HG03139 (cell line): ENCODE measurements around the gene UCK1.

Experiments used
- ATAC-seq: cut with Tn5 transposase; IDR thresholded peaks from one replicate; pipeline ENCODE4 v1.9.1; 2021; ENCODE audit not compliant: unreplicated experiment

The UCK1 gene

GRCh38 chr9:131499254-131499767 lies 31.8 kb downstream of the UCK1 start:
- ATAC-seq = no peak

DNA sequence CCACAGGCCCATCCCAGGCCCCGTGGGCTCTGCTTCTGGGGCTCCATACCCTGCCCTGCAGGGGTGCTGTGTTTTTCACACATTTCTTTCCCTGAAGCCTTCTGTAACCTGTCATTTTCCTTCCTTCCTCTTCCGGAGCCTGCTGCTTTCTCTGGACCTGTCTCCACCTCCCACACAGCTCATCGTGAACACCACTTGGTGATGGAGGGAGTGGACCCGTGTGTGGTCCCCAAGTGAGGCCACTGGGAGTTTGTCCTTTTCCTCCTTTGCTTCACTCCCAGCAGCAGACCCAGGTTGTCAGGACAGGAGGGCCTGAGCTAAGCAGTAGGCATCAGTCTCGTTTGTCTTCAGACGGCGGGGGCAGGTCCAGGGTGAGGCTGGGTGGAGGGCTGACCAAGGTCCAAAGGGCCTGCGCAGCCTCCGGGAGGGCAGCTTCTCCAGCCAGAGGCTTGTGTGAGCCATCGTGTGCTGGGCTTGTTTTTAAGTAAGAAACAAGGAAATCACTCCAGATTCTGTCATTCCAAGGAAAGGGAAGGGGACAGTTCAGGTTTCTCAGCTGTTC lies 34.1 kb downstream of the UCK1 start:
- ATAC-seq = no peak

DNA sequence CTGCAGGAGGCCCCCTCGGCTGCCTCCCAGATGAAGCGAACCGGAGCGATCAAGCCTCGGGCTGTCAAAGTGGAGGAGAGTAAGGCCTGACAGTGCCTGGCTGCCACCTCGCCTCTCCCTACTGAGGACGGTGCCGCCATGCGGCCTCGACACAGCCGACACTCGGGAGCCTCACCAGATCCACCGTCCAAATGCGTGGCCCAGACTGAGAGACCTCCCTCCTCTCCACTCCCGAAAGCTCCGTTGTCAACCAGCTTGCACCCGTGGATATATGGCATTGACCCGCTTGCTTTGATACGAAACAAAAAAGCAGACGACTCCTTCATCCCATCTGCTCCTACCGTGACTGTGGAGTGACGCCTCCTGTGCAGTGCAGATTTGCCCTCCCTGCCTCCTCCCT lies 35.3 kb downstream of the UCK1 start:
- no peak for ATAC-seq

- ATAC-seq = no peak
Observed at GRCh38 chr9:131494296-131494870, 36.7 kb downstream of the UCK1 start.

DNA sequence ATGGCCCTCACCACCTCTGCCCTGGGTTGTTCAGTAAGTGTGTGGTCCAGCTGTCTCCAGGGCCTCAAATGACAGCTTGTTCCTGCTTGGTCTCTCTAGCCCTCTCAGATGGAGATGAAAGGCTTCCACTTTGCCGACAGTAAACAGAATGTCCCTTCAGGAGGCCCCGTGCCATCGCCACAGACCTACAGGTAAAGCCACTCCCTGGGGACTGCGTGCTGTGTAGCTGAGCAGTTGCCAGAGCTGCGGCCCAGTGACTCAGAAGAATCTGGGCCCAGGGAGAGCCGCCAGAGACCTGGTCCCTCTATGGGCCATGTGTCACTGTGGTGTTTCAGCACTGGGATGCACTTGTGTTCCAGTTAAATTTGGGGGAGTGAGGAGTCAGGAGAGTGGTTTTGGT lies 39.0 kb downstream of the UCK1 start:
- no peak for ATAC-seq

- ATAC-seq = no peak
Observed at GRCh38 chr9:131491001-131491710, 39.9 kb downstream of the UCK1 start.

GRCh38 chr9:131490514-131490913 lies 40.5 kb downstream of the UCK1 start:
- no peak for ATAC-seq

DNA sequence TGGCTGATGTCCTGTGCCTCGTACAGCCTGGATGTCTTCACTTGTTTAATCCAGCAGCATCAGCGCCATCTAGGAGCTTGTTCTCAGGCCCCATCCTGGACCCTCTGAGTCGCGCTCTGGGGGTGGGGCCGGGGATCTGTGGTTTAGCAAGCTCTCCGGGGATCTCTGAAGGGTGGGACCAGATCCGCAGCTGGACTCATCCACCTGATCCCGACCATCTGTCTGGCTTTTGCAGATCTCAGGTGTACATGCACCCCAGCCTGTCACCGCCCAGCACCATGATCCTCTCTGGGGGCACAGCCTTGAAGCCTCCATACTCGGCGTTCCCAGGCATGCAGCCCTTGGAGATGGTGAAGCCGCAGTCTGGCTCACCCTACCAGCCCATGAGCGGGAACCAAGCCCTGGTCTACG lies 43.4 kb downstream of the UCK1 start:
- no peak for ATAC-seq

- ATAC-seq = no peak
Observed at GRCh38 chr9:131487001-131487400, 44.1 kb downstream of the UCK1 start.

DNA sequence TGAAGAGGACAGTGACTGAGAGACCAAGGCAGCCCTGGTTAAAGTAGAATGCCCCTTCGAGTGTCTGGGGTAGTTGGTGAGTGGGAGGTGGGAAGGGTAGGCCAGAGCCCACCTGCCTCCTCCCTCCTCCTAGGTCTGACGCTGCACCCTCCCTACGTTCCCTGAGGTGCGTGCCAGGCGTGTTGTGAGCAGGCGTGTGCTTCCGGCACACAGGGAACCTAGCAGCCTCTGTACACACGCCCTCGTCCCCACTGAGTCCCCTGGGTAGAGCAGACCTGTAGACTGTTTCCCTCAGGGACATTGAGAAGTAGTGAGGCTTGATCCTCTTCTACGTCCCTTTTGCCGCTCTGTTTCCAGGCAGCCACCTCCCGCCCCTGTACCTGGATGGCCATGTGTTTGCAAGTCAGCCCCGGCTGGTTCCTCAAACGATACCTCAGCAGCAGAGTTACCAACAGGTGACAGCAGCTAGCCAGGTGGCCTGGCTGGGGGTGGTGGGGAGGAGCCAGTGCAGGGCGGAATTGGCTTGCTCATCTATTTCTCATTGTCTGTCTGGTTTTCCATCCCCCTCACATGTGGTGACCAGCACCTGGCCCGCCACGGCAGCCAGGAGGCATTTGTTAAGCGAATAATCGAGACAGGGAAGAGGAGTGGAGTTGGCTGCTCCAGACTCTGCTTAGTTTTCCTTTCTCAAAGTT lies 45.2 kb downstream of the UCK1 start:
- ATAC-seq = no peak

- no peak for ATAC-seq
Observed at GRCh38 chr9:131485206-131485605, 45.9 kb downstream of the UCK1 start.

DNA sequence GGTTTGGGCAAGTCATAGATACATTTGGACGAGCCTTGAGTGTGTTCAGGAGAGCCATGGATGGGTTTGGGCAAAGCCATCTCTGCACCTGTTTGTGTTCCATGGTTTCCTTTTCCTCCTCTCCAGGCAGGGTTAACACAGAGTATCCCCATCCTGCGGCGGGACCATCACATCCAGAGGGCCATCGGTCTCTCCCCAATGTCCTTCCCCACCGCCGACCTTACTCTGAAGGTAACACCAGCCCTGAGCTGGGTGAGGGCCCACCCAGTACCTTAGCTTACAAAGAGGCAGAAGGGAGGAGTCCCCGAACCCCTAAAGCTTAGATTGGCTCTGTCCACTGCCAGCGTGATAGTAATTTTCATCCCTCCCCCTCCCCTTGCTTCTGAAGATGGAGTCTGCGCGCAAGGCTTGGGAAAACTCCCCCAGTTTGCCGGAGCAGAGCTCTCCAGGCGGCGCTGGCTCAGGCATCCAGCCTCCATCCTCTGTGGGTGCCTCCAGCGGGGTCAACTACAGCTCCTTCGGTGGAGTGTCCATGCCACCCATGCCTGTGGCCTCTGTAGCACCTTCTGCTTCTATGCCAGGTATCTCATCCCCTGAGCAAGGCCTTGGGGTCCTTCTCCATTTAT lies 46.4 kb downstream of the UCK1 start:
- no peak for ATAC-seq

DNA sequence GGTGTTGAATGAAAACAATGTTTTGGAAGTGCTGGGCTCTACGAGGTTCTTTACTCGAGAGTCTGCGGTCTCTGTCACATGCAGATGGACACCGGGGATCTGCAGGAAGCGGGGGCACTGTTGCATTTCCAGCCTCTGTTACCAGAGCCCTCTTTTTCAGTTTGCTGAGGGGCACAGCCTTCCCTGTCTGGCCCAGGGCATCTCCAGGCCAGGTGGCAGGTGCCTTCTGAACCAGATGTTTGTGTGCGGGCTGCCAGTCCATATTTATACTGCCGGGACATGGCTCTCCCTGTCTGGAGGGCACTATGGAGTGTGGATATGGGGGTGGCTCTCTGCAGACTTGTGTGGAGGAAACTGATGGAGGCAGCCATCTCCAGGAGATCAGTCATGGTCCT lies 47.0 kb downstream of the UCK1 start:
- no peak for ATAC-seq

- ATAC-seq = no peak
Observed at GRCh38 chr9:131483319-131484050, 47.6 kb downstream of the UCK1 start.

DNA sequence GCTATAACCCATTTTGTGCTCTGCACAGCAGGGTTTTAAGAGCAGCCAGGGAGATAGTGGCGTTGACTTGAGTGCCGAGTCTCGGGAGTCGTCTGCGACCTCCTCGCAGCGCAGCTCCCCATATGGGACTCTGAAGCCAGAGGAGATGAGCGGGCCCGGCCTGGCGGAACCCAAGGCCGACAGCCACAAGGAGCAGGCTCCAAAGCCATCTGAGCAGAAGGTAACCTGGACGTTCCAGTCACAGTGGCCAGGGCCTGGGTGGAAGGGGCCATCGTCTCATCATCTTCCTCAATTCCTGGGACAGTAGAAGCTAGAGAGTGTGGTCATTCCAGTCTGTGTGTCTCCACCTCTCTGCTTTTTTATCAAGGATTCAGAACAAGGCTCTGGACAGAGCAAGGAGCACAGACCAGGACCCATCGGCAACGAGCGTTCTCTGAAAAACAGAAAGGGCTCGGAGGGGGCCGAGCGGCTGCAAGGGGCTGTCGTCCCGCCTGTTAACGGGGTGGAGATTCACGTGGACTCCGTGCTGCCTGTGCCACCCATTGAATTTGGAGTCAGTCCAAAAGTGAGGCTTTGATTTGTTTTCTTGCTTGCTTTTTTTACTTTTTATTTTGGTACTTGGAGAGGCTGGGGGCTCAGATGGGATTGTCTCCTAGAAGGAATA lies 48.6 kb downstream of the UCK1 start:
- no peak for ATAC-seq

- no peak for ATAC-seq
Observed at GRCh38 chr9:131481441-131482342, 49.4 kb downstream of the UCK1 start.

- ATAC-seq = no peak
Observed at GRCh38 chr9:131480258-131480657, 50.8 kb downstream of the UCK1 start.

GRCh38 chr9:131478911-131479310 lies 52.2 kb downstream of the UCK1 start:
- ATAC-seq = no peak

DNA sequence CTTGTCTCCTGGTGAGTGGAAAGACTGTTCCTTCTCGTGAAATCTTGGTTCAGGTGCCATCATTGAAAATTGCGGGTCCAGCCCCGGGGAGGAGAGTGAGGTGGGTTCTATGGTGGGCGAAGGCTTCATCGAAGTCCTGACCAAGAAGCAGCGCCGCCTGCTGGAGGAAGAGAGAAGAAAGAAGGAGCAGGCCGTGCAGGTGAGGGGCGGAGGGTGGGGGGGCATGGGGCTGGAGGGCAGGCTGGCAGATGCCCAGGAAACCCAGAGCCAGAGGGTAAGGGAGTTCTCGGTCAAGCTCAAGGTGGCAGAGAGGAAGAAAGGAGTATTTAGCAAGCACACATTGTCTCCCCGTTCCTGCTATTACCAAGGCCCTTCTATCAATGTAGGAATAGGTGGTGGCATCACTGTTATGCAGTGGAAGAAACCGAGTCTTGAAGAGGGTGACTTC lies 52.6 kb downstream of the UCK1 start:
- ATAC-seq = no peak
